ENCODE results near the gene RAB14. TPM values are rescaled to one million over a fixed set of nuclear protein-coding genes. Genes with fewer than 3 reads are reported as not detected.

RAB14 gene
- total RNA-seq, 4 donors from 2014 or later: 20.7 to 50.3 (median 37.9) TPM

DNA sequence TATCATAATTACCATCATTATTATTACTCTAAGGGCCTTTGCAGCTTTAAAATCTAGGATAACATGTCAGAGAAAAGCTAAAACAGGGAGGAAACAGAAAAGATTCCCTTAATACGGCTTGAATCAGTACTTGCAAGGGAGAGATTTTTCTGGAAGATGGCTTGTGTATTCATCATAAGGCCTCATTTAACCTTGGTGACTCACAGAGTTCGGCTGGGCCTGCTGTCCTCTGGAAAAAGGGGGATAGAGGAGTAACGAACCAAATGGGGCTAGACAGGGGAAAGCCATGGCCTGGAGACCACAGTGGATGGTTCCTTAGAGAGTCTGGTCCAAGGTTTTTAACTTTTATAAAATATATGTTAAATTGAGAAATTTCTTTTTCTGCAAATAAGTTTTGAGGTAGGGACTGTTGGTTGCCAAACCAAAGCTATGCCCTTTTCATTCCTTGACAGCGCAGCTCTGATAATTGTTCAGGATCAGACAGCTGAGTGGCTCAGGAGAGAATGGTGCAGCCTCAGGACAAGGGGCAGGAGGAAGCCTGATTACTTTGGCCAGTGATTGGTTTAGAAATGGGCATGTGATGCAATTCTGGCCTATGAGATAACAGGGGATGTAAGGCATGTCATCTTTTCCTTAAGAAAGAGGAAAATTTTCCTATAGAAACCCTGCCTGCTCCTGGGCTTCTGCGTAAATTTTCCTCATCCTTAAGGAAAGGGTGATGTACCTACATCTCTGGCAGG is 40.7 kb upstream of the RAB14 start:
- Histone ChIP-seq H3K27ac (peak overlapping the region; percentile 12 to 66 (median 44)), H3K4me3 (no peak overlapping the region), H3K4me1 (peaks cover 0 to 13% (median 9%) of the 10 kb centered on the region in 4 donors), H3K9me3 (peaks cover 0 to 6% of the 10 kb centered on the region in 2 donors), H3K27me3 (no peaks in the 10 kb centered on the region), H3K36me3 (peaks cover 0 to 7% (median 0%) of the 10 kb centered on the region in 4 donors)
- intact Hi-C loops (cut with DNase I; ENCODE audit: low total_unique reads) (no loop called here), in situ Hi-C loops (cut with MboI; ENCODE audit: low pct_ligation_motif_present in 1 of 4, low pct_unique_long_range_greater_than_20kb in 1 of 4, low sequenced_read_pairs in 3 of 4) (no loop called here)
- no peak for TF ChIP-seq POLR2A (IDR thresholded peaks at IDR 0.05)
- TF ChIP-seq, protein P1, sequence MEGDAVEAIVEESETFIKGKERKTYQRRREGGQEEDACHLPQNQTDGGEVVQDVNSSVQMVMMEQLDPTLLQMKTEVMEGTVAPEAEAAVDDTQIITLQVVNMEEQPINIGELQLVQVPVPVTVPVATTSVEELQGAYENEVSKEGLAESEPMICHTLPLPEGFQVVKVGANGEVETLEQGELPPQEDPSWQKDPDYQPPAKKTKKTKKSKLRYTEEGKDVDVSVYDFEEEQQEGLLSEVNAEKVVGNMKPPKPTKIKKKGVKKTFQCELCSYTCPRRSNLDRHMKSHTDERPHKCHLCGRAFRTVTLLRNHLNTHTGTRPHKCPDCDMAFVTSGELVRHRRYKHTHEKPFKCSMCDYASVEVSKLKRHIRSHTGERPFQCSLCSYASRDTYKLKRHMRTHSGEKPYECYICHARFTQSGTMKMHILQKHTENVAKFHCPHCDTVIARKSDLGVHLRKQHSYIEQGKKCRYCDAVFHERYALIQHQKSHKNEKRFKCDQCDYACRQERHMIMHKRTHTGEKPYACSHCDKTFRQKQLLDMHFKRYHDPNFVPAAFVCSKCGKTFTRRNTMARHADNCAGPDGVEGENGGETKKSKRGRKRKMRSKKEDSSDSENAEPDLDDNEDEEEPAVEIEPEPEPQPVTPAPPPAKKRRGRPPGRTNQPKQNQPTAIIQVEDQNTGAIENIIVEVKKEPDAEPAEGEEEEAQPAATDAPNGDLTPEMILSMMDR (IDR thresholded peaks at IDR 0.05): no peak
- WGBS, 2 donors (ENCODE audit: low coverage in 1 of 2): 66% methylated on average over 4 to 5 of the region's 5 CpGs
- DNase-seq: no peak

DNA sequence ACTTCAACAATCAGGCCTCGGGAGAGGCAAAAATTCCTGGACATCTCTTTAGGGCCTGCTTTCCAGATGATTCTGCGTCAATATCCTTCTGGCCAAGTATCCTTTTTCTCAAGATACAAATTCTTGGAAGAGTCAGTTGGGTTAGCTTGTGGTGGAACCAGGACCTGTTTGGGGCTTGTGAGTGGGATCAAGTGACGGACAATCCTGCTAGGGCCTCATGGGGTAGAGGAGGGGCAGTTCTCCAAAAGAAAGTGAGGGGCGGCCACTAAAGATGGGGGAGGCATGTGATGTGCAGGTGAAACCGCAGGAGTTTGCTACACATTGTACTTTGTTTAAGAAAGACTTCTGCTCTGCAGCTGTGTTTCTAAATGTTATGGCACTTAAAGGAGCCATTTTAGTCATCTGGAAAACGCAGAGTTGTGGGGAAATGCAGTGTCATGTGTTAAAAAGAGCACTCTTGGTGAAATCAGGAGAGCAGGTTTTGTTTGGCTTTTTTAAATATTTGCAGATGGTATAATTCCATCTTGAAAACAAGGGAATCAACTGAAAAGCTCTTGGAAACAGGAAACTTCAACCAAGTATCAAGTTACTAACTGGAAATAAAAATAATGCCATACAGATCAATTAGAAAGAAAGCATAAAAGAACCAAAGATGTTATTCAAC is 38.9 kb upstream of the RAB14 start:
- Histone ChIP-seq H3K9me3 (peaks cover 0 to 6% of the 10 kb centered on the region in 2 donors), H3K4me1 (peaks cover 0 to 13% (median 9%) of the 10 kb centered on the region in 4 donors), H3K27me3 (no peaks in the 10 kb centered on the region), H3K36me3 (peaks cover 0 to 7% (median 0%) of the 10 kb centered on the region in 4 donors), H3K4me3 (no peak overlapping the region), H3K27ac (peak overlapping the region in 1 of 4 donors; percentile 66)
- in situ Hi-C loops (cut with MboI; ENCODE audit: low pct_ligation_motif_present in 1 of 4, low pct_unique_long_range_greater_than_20kb in 1 of 4, low sequenced_read_pairs in 3 of 4) (no loop called here), intact Hi-C loops (cut with DNase I; ENCODE audit: low total_unique reads) (no loop called here)
- TF ChIP-seq EP300 (IDR thresholded peaks at IDR 0.05; ENCODE audit: low read depth) (no peak), POLR2A (IDR thresholded peaks at IDR 0.05) (no peak), POLR2AphosphoS5 (IDR thresholded peaks at IDR 0.05) (no peak)
- TF ChIP-seq, protein P1 (IDR thresholded peaks at IDR 0.05): no peak
- no peak for DNase-seq
- 82 to 84% methylated on average over 5 to 6 of the region's 6 CpGs for WGBS, 2 donors (ENCODE audit: low coverage in 1 of 2)

DNA sequence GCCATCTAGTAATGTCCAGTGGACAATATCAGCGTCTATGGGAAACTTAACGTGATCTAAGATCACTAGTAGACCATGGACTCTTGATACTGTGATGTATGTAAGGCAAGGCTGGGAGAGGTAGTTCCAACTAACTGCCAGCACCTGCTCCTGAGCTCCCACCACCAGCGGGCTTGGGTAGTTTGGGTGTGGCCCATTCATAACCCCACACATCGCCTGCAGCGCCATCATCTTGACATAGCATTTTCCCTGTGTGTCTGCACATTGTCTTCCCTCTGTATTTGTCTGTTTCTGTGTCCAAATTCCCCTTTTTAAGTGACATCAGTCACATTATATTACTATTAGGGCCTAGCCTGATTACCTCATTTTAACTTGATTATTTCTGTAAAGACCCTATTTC is 38.2 kb upstream of the RAB14 start:
- H3K27me3 ChIP-seq: no peaks in the 10 kb centered on the region
- DNase-seq: no peak
- H3K4me3 ChIP-seq: no peak overlapping the region
- in situ Hi-C loops (cut with MboI; ENCODE audit: low pct_ligation_motif_present in 1 of 4, low pct_unique_long_range_greater_than_20kb in 1 of 4, low sequenced_read_pairs in 3 of 4): no loop called here
- no peak for TF ChIP-seq POLR2AphosphoS5 (IDR thresholded peaks at IDR 0.05)
- no peak for TF ChIP-seq POLR2A (IDR thresholded peaks at IDR 0.05)
- TF ChIP-seq, protein P1 (IDR thresholded peaks at IDR 0.05): no peak
- no peak for TF ChIP-seq EP300 (IDR thresholded peaks at IDR 0.05; ENCODE audit: low read depth)
- 95% methylated on average over 5 of the region's 5 CpGs; no CpG with 5 or more reads in 1 of the 2 donors for WGBS, 2 donors (ENCODE audit: low coverage in 1 of 2)
- H3K4me1 ChIP-seq: peaks cover 0 to 13% (median 9%) of the 10 kb centered on the region in 4 donors
- intact Hi-C loops (cut with DNase I; ENCODE audit: low total_unique reads): no loop called here
- H3K27ac ChIP-seq: no peak overlapping the region
- peaks cover 0 to 7% (median 0%) of the 10 kb centered on the region in 4 donors for H3K36me3 ChIP-seq
- H3K9me3 ChIP-seq: peaks cover 0 to 6% of the 10 kb centered on the region in 2 donors

DNA sequence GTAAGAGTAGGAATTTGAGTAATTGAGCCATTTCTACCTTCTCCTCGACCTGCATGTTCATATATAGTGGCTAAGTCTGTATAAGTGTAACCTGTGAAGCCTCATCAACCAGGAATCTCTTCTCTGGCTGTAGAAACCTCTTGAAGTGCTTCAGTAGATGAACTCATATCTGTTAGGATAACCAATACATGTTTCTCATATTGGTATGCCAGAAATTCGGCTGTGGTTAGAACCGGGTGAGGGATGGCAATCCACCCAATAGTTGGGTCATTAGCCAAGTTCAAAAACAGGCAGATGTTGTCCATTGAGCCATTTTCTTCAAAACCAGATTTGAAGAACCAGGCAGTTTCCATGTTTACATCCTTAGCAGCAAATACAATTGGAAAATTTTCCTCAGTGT is 37.4 kb upstream of the RAB14 start:
- DNase-seq: no peak
- H3K27me3 ChIP-seq: no peaks in the 10 kb centered on the region
- H3K4me1 ChIP-seq: peaks cover 0 to 13% (median 9%) of the 10 kb centered on the region in 4 donors
- 92 to 100% methylated on average over 2 to 3 of the region's 3 CpGs for WGBS, 2 donors (ENCODE audit: low coverage in 1 of 2)
- H3K27ac ChIP-seq: no peak overlapping the region
- H3K4me3 ChIP-seq: no peak overlapping the region
- in situ Hi-C loops (cut with MboI; ENCODE audit: low pct_ligation_motif_present in 1 of 4, low pct_unique_long_range_greater_than_20kb in 1 of 4, low sequenced_read_pairs in 3 of 4): no loop called here
- H3K9me3 ChIP-seq: no peaks in the 10 kb centered on the region
- intact Hi-C loops (cut with DNase I; ENCODE audit: low total_unique reads): no loop called here
- TF ChIP-seq, protein P1 (IDR thresholded peaks at IDR 0.05): no peak
- TF ChIP-seq POLR2AphosphoS5 (IDR thresholded peaks at IDR 0.05): no peak
- TF ChIP-seq EP300 (IDR thresholded peaks at IDR 0.05; ENCODE audit: low read depth): no peak
- no peak for TF ChIP-seq POLR2A (IDR thresholded peaks at IDR 0.05)
- no peaks in the 10 kb centered on the region for H3K36me3 ChIP-seq

Data from transverse colon (tissue), 4 donors.